Measurements from ENCODE around the gene TMEM51.

The TMEM51 gene

GRCh38 chr1:15255582-15256149 lies 102.1 kb downstream of the TMEM51 start:
- no peak for DNase-seq
- H2AFZ ChIP-seq (ENCODE audit: insufficient read depth, low read length, poor library complexity), result no peak overlapping the region
- H3K27me3 ChIP-seq (ENCODE audit: insufficient read depth, low read length), result no peaks in the 10 kb centered on the region
- H3K4me1 ChIP-seq (ENCODE audit: control insufficient read depth in 1 of 2, insufficient read depth in 2 of 2, low read length in 2 of 2), result peaks cover 0 to under 1% of the 10 kb centered on the region in 2 experiments
- H3K36me3 ChIP-seq (ENCODE audit: control insufficient read depth in 1 of 2, insufficient read depth in 2 of 2, low read length in 2 of 2), result no peaks in the 10 kb centered on the region
- H3K23ac ChIP-seq (ENCODE audit: low read length), result no peak overlapping the region
- no peak overlapping the region for H3K4me2 ChIP-seq (ENCODE audit: low read length)
- H3K9ac ChIP-seq (ENCODE audit: low read length), result no peak overlapping the region
- no CpG with 5 or more reads among the region's 4 CpGs for WGBS (ENCODE audit: extremely low coverage, insufficient coverage, insufficient read length)
- H4K91ac ChIP-seq (ENCODE audit: low read depth, low read length), result no peak overlapping the region
- peaks cover 3% of the 10 kb centered on the region for H3K9me3 ChIP-seq (ENCODE audit: insufficient read depth, low read depth, low read length)
- H3K4ac ChIP-seq (ENCODE audit: low read depth, low read length), result no peak overlapping the region
- H2BK120ac ChIP-seq (ENCODE audit: insufficient read depth, low read length, poor library complexity), result no peak overlapping the region
- H3K27ac ChIP-seq (ENCODE audit: low read depth, low read length), result no peak overlapping the region
- no peak overlapping the region for H2BK5ac ChIP-seq (ENCODE audit: low read depth, low read length, poor library complexity)
- no peak overlapping the region for H2BK12ac ChIP-seq (ENCODE audit: low read length)
- no peak overlapping the region for H2AK5ac ChIP-seq (ENCODE audit: low read length)
- H4K8ac ChIP-seq (ENCODE audit: low read depth, low read length), result no peak overlapping the region
- H3K14ac ChIP-seq (ENCODE audit: low read length), result no peak overlapping the region
- H3K4me3 ChIP-seq (ENCODE audit: low read depth, low read length), result no peak overlapping the region
- no peak overlapping the region for H3K18ac ChIP-seq (ENCODE audit: low read length)
- H3K79me2 ChIP-seq (ENCODE audit: control insufficient read depth, insufficient read depth, low read length, poor library complexity), result no peaks in the 10 kb centered on the region
- no peak overlapping the region for H4K12ac ChIP-seq (ENCODE audit: low read depth, low read length)
- H3K79me1 ChIP-seq (ENCODE audit: low read length), result no peaks in the 10 kb centered on the region

GRCh38 chr1:15256584-15256983 lies 103.0 kb downstream of the TMEM51 start:
- Histone ChIP-seq H2AK5ac (ENCODE audit: low read length) (no peak overlapping the region), H3K23ac (ENCODE audit: low read length) (no peak overlapping the region), H2BK12ac (ENCODE audit: low read length) (no peak overlapping the region), H4K91ac (ENCODE audit: low read depth, low read length) (no peak overlapping the region), H3K14ac (ENCODE audit: low read length) (no peak overlapping the region), H3K4me1 (ENCODE audit: control insufficient read depth in 1 of 2, insufficient read depth in 2 of 2, low read length in 2 of 2) (peaks cover 0 to 3% of the 10 kb centered on the region in 2 experiments), H3K79me1 (ENCODE audit: low read length) (no peaks in the 10 kb centered on the region), H2BK120ac (ENCODE audit: insufficient read depth, low read length, poor library complexity) (no peak overlapping the region), H3K79me2 (ENCODE audit: control insufficient read depth, insufficient read depth, low read length, poor library complexity) (no peaks in the 10 kb centered on the region), H2BK5ac (ENCODE audit: low read depth, low read length, poor library complexity) (no peak overlapping the region), H3K9ac (ENCODE audit: low read length) (no peak overlapping the region), H3K18ac (ENCODE audit: low read length) (no peak overlapping the region), H4K12ac (ENCODE audit: low read depth, low read length) (no peak overlapping the region), H3K9me3 (ENCODE audit: insufficient read depth, low read depth, low read length) (peaks cover 3% of the 10 kb centered on the region), H3K27me3 (ENCODE audit: insufficient read depth, low read length) (no peaks in the 10 kb centered on the region), H3K4ac (ENCODE audit: low read depth, low read length) (no peak overlapping the region), H4K8ac (ENCODE audit: low read depth, low read length) (no peak overlapping the region), H2AFZ (ENCODE audit: insufficient read depth, low read length, poor library complexity) (no peak overlapping the region), H3K27ac (ENCODE audit: low read depth, low read length) (no peak overlapping the region), H3K4me2 (ENCODE audit: low read length) (no peak overlapping the region), H3K36me3 (ENCODE audit: control insufficient read depth in 1 of 2, insufficient read depth in 2 of 2, low read length in 2 of 2) (no peaks in the 10 kb centered on the region), H3K4me3 (ENCODE audit: low read depth, low read length) (no peak overlapping the region)
- WGBS (ENCODE audit: extremely low coverage, insufficient coverage, insufficient read length), result no CpG with 5 or more reads among the region's 3 CpGs
- no peak for DNase-seq

GRCh38 chr1:15257309-15257708 lies 103.8 kb downstream of the TMEM51 start:
- no peak overlapping the region for H3K18ac ChIP-seq (ENCODE audit: low read length)
- H3K4ac ChIP-seq (ENCODE audit: low read depth, low read length), result no peak overlapping the region
- no peaks in the 10 kb centered on the region for H3K36me3 ChIP-seq (ENCODE audit: control insufficient read depth in 1 of 2, insufficient read depth in 2 of 2, low read length in 2 of 2)
- H3K4me2 ChIP-seq (ENCODE audit: low read length), result no peak overlapping the region
- no peak overlapping the region for H2BK120ac ChIP-seq (ENCODE audit: insufficient read depth, low read length, poor library complexity)
- H4K8ac ChIP-seq (ENCODE audit: low read depth, low read length), result no peak overlapping the region
- no peak overlapping the region for H2AK5ac ChIP-seq (ENCODE audit: low read length)
- no CpG with 5 or more reads among the region's 14 CpGs for whole genome bisulfite sequencing (ENCODE audit: extremely low coverage, insufficient coverage, insufficient read length)
- H3K23ac ChIP-seq (ENCODE audit: low read length), result no peak overlapping the region
- H3K4me3 ChIP-seq (ENCODE audit: low read depth, low read length), result no peak overlapping the region
- no peak overlapping the region for H3K9ac ChIP-seq (ENCODE audit: low read length)
- no peak overlapping the region for H2BK5ac ChIP-seq (ENCODE audit: low read depth, low read length, poor library complexity)
- H3K4me1 ChIP-seq (ENCODE audit: control insufficient read depth in 1 of 2, insufficient read depth in 2 of 2, low read length in 2 of 2), result peaks cover 0 to 3% of the 10 kb centered on the region in 2 experiments
- H3K14ac ChIP-seq (ENCODE audit: low read length), result no peak overlapping the region
- no peak overlapping the region for H2BK12ac ChIP-seq (ENCODE audit: low read length)
- no peaks in the 10 kb centered on the region for H3K79me1 ChIP-seq (ENCODE audit: low read length)
- no peaks in the 10 kb centered on the region for H3K79me2 ChIP-seq (ENCODE audit: control insufficient read depth, insufficient read depth, low read length, poor library complexity)
- no peak for DNase-seq
- no peak overlapping the region for H4K12ac ChIP-seq (ENCODE audit: low read depth, low read length)
- no peaks in the 10 kb centered on the region for H3K27me3 ChIP-seq (ENCODE audit: insufficient read depth, low read length)
- H3K27ac ChIP-seq (ENCODE audit: low read depth, low read length), result no peak overlapping the region
- H3K9me3 ChIP-seq (ENCODE audit: insufficient read depth, low read depth, low read length), result no peaks in the 10 kb centered on the region
- H2AFZ ChIP-seq (ENCODE audit: insufficient read depth, low read length, poor library complexity), result no peak overlapping the region
- no peak overlapping the region for H4K91ac ChIP-seq (ENCODE audit: low read depth, low read length)

- Histone ChIP-seq H3K36me3 (ENCODE audit: control insufficient read depth in 1 of 2, insufficient read depth in 2 of 2, low read length in 2 of 2) (no peaks in the 10 kb centered on the region), H3K4ac (ENCODE audit: low read depth, low read length) (no peak overlapping the region), H4K12ac (ENCODE audit: low read depth, low read length) (no peak overlapping the region), H2BK120ac (ENCODE audit: insufficient read depth, low read length, poor library complexity) (no peak overlapping the region), H2BK12ac (ENCODE audit: low read length) (no peak overlapping the region), H3K9me3 (ENCODE audit: insufficient read depth, low read depth, low read length) (no peaks in the 10 kb centered on the region), H3K4me1 (ENCODE audit: control insufficient read depth in 1 of 2, insufficient read depth in 2 of 2, low read length in 2 of 2) (peaks cover 0 to 3% of the 10 kb centered on the region in 2 experiments), H3K4me3 (ENCODE audit: low read depth, low read length) (no peak overlapping the region), H3K27ac (ENCODE audit: low read depth, low read length) (no peak overlapping the region), H3K4me2 (ENCODE audit: low read length) (no peak overlapping the region), H3K9ac (ENCODE audit: low read length) (no peak overlapping the region), H3K23ac (ENCODE audit: low read length) (no peak overlapping the region), H3K79me1 (ENCODE audit: low read length) (no peaks in the 10 kb centered on the region), H2AFZ (ENCODE audit: insufficient read depth, low read length, poor library complexity) (no peak overlapping the region), H2AK5ac (ENCODE audit: low read length) (no peak overlapping the region), H3K79me2 (ENCODE audit: control insufficient read depth, insufficient read depth, low read length, poor library complexity) (no peaks in the 10 kb centered on the region), H3K18ac (ENCODE audit: low read length) (no peak overlapping the region), H2BK5ac (ENCODE audit: low read depth, low read length, poor library complexity) (no peak overlapping the region), H3K14ac (ENCODE audit: low read length) (no peak overlapping the region), H4K91ac (ENCODE audit: low read depth, low read length) (no peak overlapping the region), H4K8ac (ENCODE audit: low read depth, low read length) (no peak overlapping the region), H3K27me3 (ENCODE audit: insufficient read depth, low read length) (no peaks in the 10 kb centered on the region)
- WGBS (ENCODE audit: extremely low coverage, insufficient coverage, insufficient read length), result no CpG with 5 or more reads among the region's 13 CpGs
- peak in 1 of 2 donors; percentile 55 for DNase-seq
These were observed 105.5 kb downstream of the TMEM51 start for GRCh38 chr1:15258833-15259621.
